HepG2 (cell line): ENCODE results near the gene PIH1D2. TPM values are rescaled to one million over a fixed set of nuclear protein-coding genes. Genes with fewer than 3 reads are reported as not detected.

Source experiments
- ATAC-seq: fragments of 200-7000 bp; cut with Tn5 transposase; 3 replicates; pipeline ENCODE4 v1.9.1; 2020; ENCODE audit warnings: mild to moderate bottlenecking, moderate library complexity
- BruUV-seq: library from RNA; stranded (reverse); fragments of 400-500 nt; replicated peaks from 2 replicates; lab custom pipeline; 2021; lab: Mats Ljungman, UMichigan
- CTCF ChIA-PET: fragments of 300-600 bp; formaldehyde crosslinking; extraction: SDS; loops from one replicate; lab custom pipeline; 2021; ENCODE audit warnings: low total read pairs, inconsistent platforms, low intra/inter-chr PET ratio; lab: Yijun Ruan, JAX
- POLR2A ChIA-PET: fragments of 350-600 bp; sonication (Branson Sonifier 250); formaldehyde crosslinking; loops from one replicate; lab custom pipeline; 2020; ENCODE audit warnings: antibody characterized with exemption, inconsistent platforms; lab: Yijun Ruan, JAX
- DNase-seq: peaks from one replicate; pipeline ENCODE4 v3.0.0-alpha.2; 2015; ENCODE audit warnings: low spot score
- FAIRE-seq: peaks from 3 replicates; lab custom pipeline; 2011; peaks lifted over from hg19 to GRCh38; lab: Jason Lieb, UNC
- H2AFZ ChIP-seq: one replicate; pipeline ENCODE4 v1.6.1; 2011; ENCODE audit warnings: low read length, inconsistent platforms
- H3K27ac ChIP-seq: fragments of 300-600 bp; 3 replicates; pipeline ENCODE4 v1.8.0; 2011; ENCODE audit warnings: mixed run types, mild to moderate bottlenecking, mixed read lengths, low read length, inconsistent platforms; ENCODE audit not compliant: insufficient read depth; ENCODE audit errors: extremely low read length
- H3K27me3 ChIP-seq, 2 experiments: fragments of 200-600 bp in 1 of 2; 2 replicates in 1 of 2; 3 replicates in 1 of 2; pipeline versions ENCODE4 v1.6.0 to v1.8.0; 2011; ENCODE audit warnings: low read length in 2 of 2, mild to moderate bottlenecking in 2 of 2, moderate library complexity in 2 of 2, inconsistent platforms in 1 of 2; ENCODE audit not compliant: insufficient read depth in 2 of 2, control insufficient read depth in 1 of 2
- H3K36me3 ChIP-seq, 2 experiments: fragments of 200-600 bp in 1 of 2; replicated peaks in 1 of 2; 2 replicates in 1 of 2; 3 replicates in 1 of 2; pipeline versions ENCODE4 v1.5.1 to v1.8.0; 2011; ENCODE audit warnings: low read length in 2 of 2, inconsistent platforms in 1 of 2; ENCODE audit not compliant: insufficient read depth in 2 of 2, control insufficient read depth in 1 of 2
- H3K4me1 ChIP-seq: 2 replicates; pipeline ENCODE4 v1.5.1; 2012; ENCODE audit warnings: low read length, inconsistent platforms; ENCODE audit not compliant: insufficient read depth
- H3K4me2 ChIP-seq: 2 replicates; pipeline ENCODE4 v1.6.0; 2011; ENCODE audit warnings: low read depth, low read length, inconsistent platforms
- H3K4me3 ChIP-seq, 3 experiments: fragments of 200-600 bp in 1 of 3; sonication (generic), shearing (Covaris generic) in 1 of 3; replicated peaks in 1 of 3; 2 replicates each; pipeline ENCODE4 v1.5.1; 2011 to 2016; ENCODE audit warnings: low read length in 3 of 3, inconsistent platforms in 2 of 3, low read depth in 2 of 3, mild to moderate bottlenecking in 2 of 3, control low read depth in 1 of 3, mixed read lengths in 1 of 3; ENCODE audit not compliant: insufficient read depth in 1 of 3
- H3K79me2 ChIP-seq: one replicate; pipeline ENCODE4 v1.6.1; 2011; ENCODE audit warnings: low read length, inconsistent platforms; ENCODE audit not compliant: insufficient read depth
- H3K9ac ChIP-seq: 2 replicates; pipeline ENCODE4 v1.6.0; 2011; ENCODE audit warnings: mild to moderate bottlenecking, low read depth, low read length, inconsistent platforms; ENCODE audit not compliant: insufficient read depth
- H3K9me3 ChIP-seq: 2 replicates; pipeline ENCODE4 v1.5.1; 2012; ENCODE audit warnings: mild to moderate bottlenecking, low read length
- H4K20me1 ChIP-seq: 2 replicates; pipeline ENCODE4 v1.6.0; 2011; ENCODE audit warnings: inconsistent platforms, mild to moderate bottlenecking, low read length, moderate library complexity; ENCODE audit not compliant: insufficient read depth
- DR1 ChIP-seq: sonication (generic); formaldehyde crosslinking; IDR thresholded peaks from 2 replicates; pipeline ENCODE4 v1.8.0; 2021; ENCODE audit warnings: mild to moderate bottlenecking, missing genetic modification reagents, inconsistent platforms
- FLYWCH1 ChIP-seq: sonication (generic); formaldehyde crosslinking; IDR thresholded peaks from 2 replicates; pipeline ENCODE4 v1.8.1; 2023; ENCODE audit warnings: mild to moderate bottlenecking, missing genetic modification reagents
- FOXA1 ChIP-seq, 2 experiments: fragments of 450-650 bp in 1 of 2; sonication (generic) in 1 of 2; formaldehyde crosslinking in 1 of 2; IDR thresholded peaks; 2 replicates each; pipeline versions ENCODE4 v1.4.0 to v1.6.1; 2016 to 2020; ENCODE audit warnings: missing genetic modification reagents in 1 of 2
- IRF9 ChIP-seq: sonication (generic); formaldehyde crosslinking; IDR thresholded peaks from 2 replicates; pipeline ENCODE4 v1.8.0; 2022; ENCODE audit warnings: missing genetic modification reagents, mild to moderate bottlenecking, borderline replicate concordance
- MAFK ChIP-seq, 2 experiments: IDR thresholded peaks in 1 of 2; conservative IDR thresholded peaks in 1 of 2; 2 replicates each; pipeline ENCODE4 v1.6.1; 2011; ENCODE audit warnings: improper control_type of control experiment in 2 of 2, low read length in 2 of 2
- MTA1 ChIP-seq: sonication (generic); formaldehyde crosslinking; IDR thresholded peaks from 2 replicates; pipeline ENCODE4 v1.4.0; 2020; ENCODE audit warnings: missing genetic modification reagents, mild to moderate bottlenecking, borderline replicate concordance
- RERE ChIP-seq: IDR thresholded peaks from 2 replicates; pipeline ENCODE4 v1.6.1; 2016; ENCODE audit warnings: low read depth, missing genetic modification reagents, missing compliant biosample characterization
- SIN3B ChIP-seq: fragments of 150-350 bp; IDR thresholded peaks from 2 replicates; pipeline ENCODE4 v1.6.1; 2014; ENCODE audit warnings: low read length
- SNRNP70 ChIP-seq: fragments of 200-400 bp; formaldehyde crosslinking; IDR thresholded peaks from 2 replicates; pipeline ENCODE4 v1.6.1; 2017; ENCODE audit warnings: mild to moderate bottlenecking, low read depth, low read length, moderate library complexity
- ZBTB2 ChIP-seq: sonication (generic); formaldehyde crosslinking; IDR thresholded peaks from 2 replicates; pipeline ENCODE4 v1.8.0; 2022; ENCODE audit warnings: low read depth, missing genetic modification reagents
- ZNF101 ChIP-seq: sonication (generic); formaldehyde crosslinking; IDR thresholded peaks from 2 replicates; pipeline ENCODE4 v1.4.0; 2020; ENCODE audit warnings: mild to moderate bottlenecking, low read depth, missing genetic modification reagents, borderline replicate concordance
- ZNF280D ChIP-seq: sonication (generic); formaldehyde crosslinking; IDR thresholded peaks from 2 replicates; pipeline ENCODE4 v1.5.1; 2020; ENCODE audit warnings: mild to moderate bottlenecking, missing genetic modification reagents
- ZNF556 ChIP-seq: sonication (generic); formaldehyde crosslinking; IDR thresholded peaks from 2 replicates; pipeline ENCODE4 v1.4.0; 2020; ENCODE audit warnings: mild to moderate bottlenecking, missing genetic modification reagents, borderline replicate concordance
- ZSCAN30 ChIP-seq: sonication (generic); formaldehyde crosslinking; IDR thresholded peaks from 2 replicates; pipeline ENCODE4 v1.5.0; 2020; ENCODE audit warnings: mild to moderate bottlenecking, missing genetic modification reagents
- WGBS: methylation state at CpG from one replicate; pipeline ENCODE4 v1.1.6; 2017; ENCODE audit warnings: low lambda C conversion rate; 5-methylcytosine and 5-hydroxymethylcytosine counted together
- in situ Hi-C: cut with HindIII; loops from 2 replicates; pipeline ENCODE4 v1.10.0; 2017; ENCODE audit warnings: low pct_unique_long_range_greater_than_20kb; ENCODE audit not compliant: extremely low pct_ligation_motif_present
- intact Hi-C: fragments of 100-400 bp; cut with micrococcal nuclease; formaldehyde crosslinking; loops from one replicate; pipeline ENCODE4 v1.10.0; 2022; ENCODE audit not compliant: unreplicated experiment
- polyA plus RNA-seq, 8 experiments: library from polyadenylated mRNA; depleted of rRNA in 3 of 8; stranded (reverse) in 7 of 8; unstranded in 1 of 8; fragments of >200 nt; fragmentation: Illumina TruSeq in 4 of 8; extraction: Trizol in 4 of 8; gene quantifications; 2 replicates each; pipeline versions ENCODE4 v1.2.1 to v1.2.3, GENCODE V29; 2011 to 2016; ENCODE audit warnings: low read depth in 4 of 8, missing spikeins in 1 of 8, mixed read lengths in 1 of 8; ENCODE audit not compliant: insufficient read depth in 1 of 8
- total RNA-seq, 5 experiments: library from RNA; depleted of rRNA; stranded (reverse); fragments of >200 nt; fragmentation: Illumina TruSeq; extraction: Trizol; gene quantifications; 2 replicates each; pipeline ENCODE4 v1.2.3, GENCODE V29; 2016; ENCODE audit warnings: low read depth in 1 of 5

PIH1D2 gene
- total and polyA plus RNA-seq, 2 of the 13 experiments (the other 11 are each of a cell fraction or from before 2014, with no cell fraction given), result 0.49 to 2.7 TPM

GRCh38 chr11:112057170-112057569 lies 16.6 kb downstream of the PIH1D2 start:
- H3K36me3 ChIP-seq, result peaks cover 17 to 59% of the 10 kb centered on the region in 2 experiments
- no peaks in the 10 kb centered on the region for H3K79me2 ChIP-seq
- no peaks in the 10 kb centered on the region for H3K4me1 ChIP-seq
- POLR2A ChIA-PET, result no interaction called here
- H3K9ac ChIP-seq, result no peak overlapping the region
- in situ Hi-C loops, result no loop called here
- intact Hi-C loops, result no loop called here
- no peak overlapping the region for H2AFZ ChIP-seq
- H3K27me3 ChIP-seq, result no peaks in the 10 kb centered on the region
- CTCF ChIA-PET, result no interaction called here
- DNase-seq, result no peak
- H3K4me3 ChIP-seq, result no peak overlapping the region
- no TSS peak for BruUV-seq
- WGBS, result 97% methylated on average over 4 of the region's 4 CpGs
- no peak overlapping the region for H3K27ac ChIP-seq
- H4K20me1 ChIP-seq, result no peaks in the 10 kb centered on the region
- no peaks in the 10 kb centered on the region for H3K9me3 ChIP-seq
- H3K4me2 ChIP-seq, result no peak overlapping the region
- no peak for ATAC-seq
- no peak for FAIRE-seq
- TF ChIP-seq ZNF556 (CRISPR knock-in tag) (no peak), IRF9 (CRISPR knock-in tag) (no peak), SNRNP70 (no peak), MAFK (conservative IDR thresholded peaks at IDR 0.05 in 1 of 2, IDR thresholded peaks at IDR 0.05 in 1 of 2; ENCODE audit: low read length in 2 of 2) (no peak), FOXA1 (IDR thresholded peaks at IDR 0.05) (no peak), FOXA1 (CRISPR knock-in tag; IDR thresholded peaks at IDR 0.05) (no peak), FLYWCH1 (no peak), ZBTB2 (no peak), SIN3B (no peak), ZSCAN30 (no peak), ZNF280D (CRISPR knock-in tag) (no peak), MTA1 (CRISPR knock-in tag) (no peak), ZNF101 (no peak), RERE (CRISPR knock-in tag) (no peak), DR1 (CRISPR knock-in tag) (no peak)
